Hepatocyte (in vitro differentiated cells): ENCODE results near the gene SDCBP2.

Experiments used
- EZH2 ChIP-seq: fragments of 200-600 bp; sonication (generic); IDR thresholded peaks from 2 replicates; pipeline ENCODE4 v1.6.1; 2016; ENCODE audit warnings: antibody characterized with exemption, mild to moderate bottlenecking, borderline replicate concordance
- TF ChIP-seq, protein P1 (sequence below): fragments of 200-600 bp; sonication (generic); IDR thresholded peaks from 2 replicates; pipeline ENCODE4 v1.5.1; 2016; ENCODE audit warnings: antibody characterized with exemption, mild to moderate bottlenecking; ENCODE audit not compliant: poor library complexity

DNA sequence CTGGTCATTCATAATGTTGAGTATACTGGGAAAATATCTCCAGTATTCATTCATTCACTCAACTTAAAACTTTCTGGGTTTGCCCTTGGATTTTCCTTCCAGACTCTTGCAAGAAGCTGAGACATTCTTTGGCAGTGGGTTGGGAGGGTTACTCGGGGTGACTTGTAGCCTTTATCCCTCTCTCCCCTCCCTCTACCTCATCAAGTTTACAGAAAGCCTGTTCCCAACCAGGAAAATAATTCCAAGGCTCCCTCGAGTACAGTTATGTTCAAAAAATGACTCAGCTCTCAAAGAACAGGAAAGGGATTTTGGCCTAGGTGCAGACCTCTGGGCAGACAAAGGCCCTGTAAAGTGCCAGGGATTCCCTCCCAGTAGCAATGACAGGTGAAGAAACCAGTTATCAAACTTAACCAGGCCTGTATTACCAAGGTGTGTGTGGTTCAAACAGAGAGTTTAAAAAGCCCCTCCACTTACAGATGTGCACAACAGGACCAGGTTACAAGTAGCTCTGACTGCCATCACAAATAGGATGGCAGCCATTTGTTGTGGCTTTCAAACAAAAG, 41.7 kb upstream of the SDCBP2 start:
- TF ChIP-seq, protein P1, sequence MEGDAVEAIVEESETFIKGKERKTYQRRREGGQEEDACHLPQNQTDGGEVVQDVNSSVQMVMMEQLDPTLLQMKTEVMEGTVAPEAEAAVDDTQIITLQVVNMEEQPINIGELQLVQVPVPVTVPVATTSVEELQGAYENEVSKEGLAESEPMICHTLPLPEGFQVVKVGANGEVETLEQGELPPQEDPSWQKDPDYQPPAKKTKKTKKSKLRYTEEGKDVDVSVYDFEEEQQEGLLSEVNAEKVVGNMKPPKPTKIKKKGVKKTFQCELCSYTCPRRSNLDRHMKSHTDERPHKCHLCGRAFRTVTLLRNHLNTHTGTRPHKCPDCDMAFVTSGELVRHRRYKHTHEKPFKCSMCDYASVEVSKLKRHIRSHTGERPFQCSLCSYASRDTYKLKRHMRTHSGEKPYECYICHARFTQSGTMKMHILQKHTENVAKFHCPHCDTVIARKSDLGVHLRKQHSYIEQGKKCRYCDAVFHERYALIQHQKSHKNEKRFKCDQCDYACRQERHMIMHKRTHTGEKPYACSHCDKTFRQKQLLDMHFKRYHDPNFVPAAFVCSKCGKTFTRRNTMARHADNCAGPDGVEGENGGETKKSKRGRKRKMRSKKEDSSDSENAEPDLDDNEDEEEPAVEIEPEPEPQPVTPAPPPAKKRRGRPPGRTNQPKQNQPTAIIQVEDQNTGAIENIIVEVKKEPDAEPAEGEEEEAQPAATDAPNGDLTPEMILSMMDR, result no peak
- no peak for TF ChIP-seq EZH2
